Stimulated activated CD4-positive, alpha-beta T cell treated with anti-CD3 and anti-CD28 coated beads, TNF-alpha, amount 100 ng/mL, for 24 hours (primary cell): ENCODE data around the gene ETV3L.

ENCODE experiments used
- DNase-seq, 3 experiments: peaks; one replicate each; pipeline ENCODE4 v3.0.0-alpha.2; 2020; ENCODE audit warnings: low read depth in 3 of 3

ETV3L gene

DNA sequence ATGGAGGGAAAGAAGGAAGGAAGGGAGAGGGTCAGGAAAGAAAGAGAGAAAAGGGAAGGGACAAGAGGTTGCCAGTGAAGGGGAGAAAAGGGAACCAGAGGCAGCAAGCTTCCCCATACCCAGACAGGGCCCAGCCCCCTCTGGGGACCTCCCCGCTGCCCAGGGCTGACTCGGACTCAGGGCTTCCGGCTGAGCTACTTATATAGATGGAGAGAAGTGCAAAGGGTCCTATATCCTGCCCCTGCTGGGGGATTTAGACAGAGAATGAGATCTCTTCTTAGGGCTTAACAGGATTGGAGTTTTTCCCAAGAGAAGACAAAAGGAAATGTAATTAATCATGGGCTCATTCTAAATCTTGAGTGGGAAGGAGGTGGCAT lies at the start of gene ETV3L:
Gene ETV3L, minus strand, starts transcription at position 176 of the 377 bp plus-strand sequence. CDS start 285 bp downstream, outside the sequence.
- no peak for DNase-seq

GRCh38 chr1:157147906-157148700 lies 48.5 kb upstream of the ETV3L start:
- DNase-seq = no peak

- no peak for DNase-seq
These were observed 47.4 kb upstream of the ETV3L start for GRCh38 chr1:157147037-157147436.

- no peak for DNase-seq
These were observed 46.6 kb upstream of the ETV3L start for GRCh38 chr1:157146244-157146643.

- DNase-seq = no peak
These were observed 45.5 kb upstream of the ETV3L start for GRCh38 chr1:157145076-157145475.

- DNase-seq = no peak
These were observed 44.9 kb upstream of the ETV3L start for GRCh38 chr1:157144509-157144908.

DNA sequence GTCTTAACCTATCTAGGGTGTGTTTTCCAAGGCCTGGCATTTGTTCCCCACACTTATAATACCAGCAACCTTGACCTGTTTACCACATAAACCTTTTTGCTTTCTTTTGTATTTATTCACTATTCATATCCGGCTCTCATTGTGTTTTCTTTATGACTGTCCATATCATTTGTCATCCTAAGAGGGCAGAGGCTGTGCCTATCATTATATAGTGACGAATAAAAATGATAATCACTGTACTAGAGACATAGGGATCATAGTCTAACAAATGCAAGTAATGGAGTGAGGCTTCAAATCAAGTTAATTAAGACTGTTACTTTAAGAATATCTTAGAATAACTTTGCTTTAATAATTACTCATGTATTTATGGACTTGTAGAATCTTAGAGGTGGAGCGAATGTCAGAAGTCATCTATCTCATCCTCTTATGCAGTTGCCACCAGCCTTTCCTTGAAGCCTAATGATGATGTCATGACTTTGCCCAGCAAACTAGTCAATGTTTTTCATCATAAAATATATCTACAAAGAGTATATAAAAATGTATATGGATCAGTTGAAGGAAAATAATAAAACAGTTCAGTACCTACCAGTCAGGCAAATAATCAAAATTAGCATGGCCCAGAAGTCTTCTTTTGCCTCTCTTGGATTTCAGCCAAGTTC lies 43.3 kb upstream of the ETV3L start:
- no peak for DNase-seq

DNA sequence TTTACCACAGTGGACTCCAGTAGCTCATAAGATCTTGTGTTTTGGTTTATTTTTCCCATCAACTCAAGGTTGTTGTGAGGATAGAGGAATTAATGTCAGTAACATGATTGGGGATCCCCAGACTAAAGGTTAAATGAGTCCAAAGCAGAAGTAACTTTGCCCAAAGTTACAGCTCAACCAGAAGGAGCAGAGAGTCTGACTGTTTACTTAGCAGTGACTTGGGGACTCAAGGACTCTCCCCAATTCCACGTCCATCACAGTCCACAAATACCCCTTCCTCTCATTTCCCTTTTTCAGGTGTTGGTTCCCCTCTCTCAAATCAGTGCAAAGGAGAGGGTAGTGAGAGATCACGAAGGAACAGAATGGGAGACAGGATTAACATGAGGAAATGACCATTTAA lies 42.6 kb upstream of the ETV3L start:
- DNase-seq = no peak

DNA sequence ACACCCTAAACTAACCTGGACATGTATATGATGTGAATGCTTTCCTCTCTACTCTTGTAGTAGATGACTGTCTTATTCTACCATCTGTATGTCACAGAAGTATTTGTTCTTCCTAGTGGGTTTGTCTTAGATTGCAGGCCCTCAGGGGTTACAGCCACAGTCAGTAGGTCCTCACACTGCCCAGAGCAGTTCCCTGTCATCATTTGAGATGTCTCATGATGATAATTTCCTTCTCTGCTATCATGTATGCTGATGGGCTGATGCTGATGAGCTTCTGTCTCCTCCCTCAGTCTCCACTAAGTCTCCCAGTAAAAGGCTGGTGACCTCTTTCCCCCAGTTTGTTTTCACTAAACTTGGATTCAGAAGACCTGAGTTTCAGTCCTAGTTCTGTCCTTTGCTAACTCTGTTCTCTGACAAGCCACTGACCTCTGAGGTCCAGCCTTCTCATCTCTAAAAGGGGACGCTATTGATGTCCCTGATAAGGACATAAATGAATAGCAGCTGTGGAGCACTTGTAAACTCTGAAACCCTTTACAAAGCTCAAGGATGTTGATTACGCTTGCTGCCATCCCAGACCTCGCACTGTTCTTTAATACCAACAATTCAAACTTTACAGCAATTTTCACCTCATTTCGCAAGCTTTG lies 41.7 kb upstream of the ETV3L start:
- no peak for DNase-seq

DNA sequence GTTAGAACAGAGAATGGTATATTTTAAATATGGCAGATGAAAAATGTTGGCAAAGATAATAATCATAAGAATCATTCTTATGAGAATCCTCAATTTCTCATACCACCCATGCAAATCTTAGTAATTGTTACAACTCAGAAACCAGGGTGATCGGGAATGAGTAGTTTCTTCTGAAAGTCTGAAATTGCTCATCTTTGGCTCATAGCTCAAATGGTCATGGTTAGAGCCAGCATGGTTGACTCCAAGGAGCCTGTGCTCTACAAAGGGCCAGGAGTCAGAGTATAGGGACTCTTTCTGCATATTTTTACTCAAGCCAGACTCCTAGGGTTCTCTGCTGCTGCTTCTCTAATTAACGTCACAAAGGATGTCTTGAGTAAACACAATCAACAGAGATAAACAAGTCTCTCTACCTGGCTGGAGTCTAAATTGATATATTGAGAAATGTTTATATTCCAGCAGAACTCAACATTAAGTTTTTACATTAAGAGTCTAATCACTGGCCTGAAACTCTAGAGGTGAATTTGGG lies 40.5 kb upstream of the ETV3L start:
- DNase-seq = no peak

GRCh38 chr1:157139052-157139715 lies 39.6 kb upstream of the ETV3L start:
- no peak for DNase-seq

GRCh38 chr1:157138220-157139051 lies 38.8 kb upstream of the ETV3L start, which contains the start of gene ETV3:
ETV3 (minus strand) TSS chr1:157138395; CDS start chr1:157136352, 2,043 bp downstream.
- peak; percentile 72 to 86 (median 73) for DNase-seq

- no peak for DNase-seq
These were observed 38.0 kb upstream of the ETV3L start for GRCh38 chr1:157137408-157138219.

- no peak for DNase-seq
These were observed 37.4 kb upstream of the ETV3L start for GRCh38 chr1:157137046-157137407.

GRCh38 chr1:157136133-157136532 lies 36.5 kb upstream of the ETV3L start:
- DNase-seq = no peak

- DNase-seq = no peak
These were observed 36.0 kb upstream of the ETV3L start for GRCh38 chr1:157135646-157136045.

DNA sequence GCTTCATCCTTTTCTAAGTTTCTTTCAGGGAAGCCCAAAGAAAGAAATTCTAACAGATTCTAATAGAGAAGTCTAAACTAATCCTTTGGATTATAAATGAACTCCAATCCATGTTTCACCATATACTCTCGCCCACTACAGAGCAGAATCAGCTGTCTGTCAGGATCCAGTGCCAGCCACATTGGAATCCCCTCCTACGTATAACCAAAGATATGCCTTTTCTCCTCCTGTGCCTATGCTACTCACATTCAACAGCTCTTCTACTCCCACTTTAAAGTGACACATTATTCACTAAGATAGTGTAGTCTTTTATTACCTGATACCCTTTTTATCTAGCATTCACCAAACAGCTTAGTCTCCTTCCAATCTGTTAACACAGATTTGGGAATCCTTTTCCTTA lies 35.5 kb upstream of the ETV3L start:
- DNase-seq = no peak

GRCh38 chr1:157134442-157134841 lies 34.8 kb upstream of the ETV3L start:
- no peak for DNase-seq

GRCh38 chr1:157133426-157133825 lies 33.8 kb upstream of the ETV3L start:
- DNase-seq = no peak

- no peak for DNase-seq
These were observed 33.1 kb upstream of the ETV3L start for GRCh38 chr1:157132616-157133167.
